ENCODE data around the gene TTLL11.

- no peak for TF ChIP-seq CTCF (conservative IDR thresholded peaks at IDR 0.05)
- TF ChIP-seq ZFX (IDR thresholded peaks at IDR 0.05): no peak
These were observed 4.0 kb downstream of the TTLL11 start for GRCh38 chr9:122088880-122089706.

Measured in C4-2B (cell line).